ENCODE measurements around the gene FAM228B. TPM values are rescaled to one million over a fixed set of nuclear protein-coding genes. Genes with fewer than 3 reads are reported as not detected.
A peak's percentile ranks its signal among the peaks of the same experiment; 100 is the strongest.

The FAM228B gene
- total RNA-seq, 1 experiment from 2014 or later: 16.8 TPM

DNA sequence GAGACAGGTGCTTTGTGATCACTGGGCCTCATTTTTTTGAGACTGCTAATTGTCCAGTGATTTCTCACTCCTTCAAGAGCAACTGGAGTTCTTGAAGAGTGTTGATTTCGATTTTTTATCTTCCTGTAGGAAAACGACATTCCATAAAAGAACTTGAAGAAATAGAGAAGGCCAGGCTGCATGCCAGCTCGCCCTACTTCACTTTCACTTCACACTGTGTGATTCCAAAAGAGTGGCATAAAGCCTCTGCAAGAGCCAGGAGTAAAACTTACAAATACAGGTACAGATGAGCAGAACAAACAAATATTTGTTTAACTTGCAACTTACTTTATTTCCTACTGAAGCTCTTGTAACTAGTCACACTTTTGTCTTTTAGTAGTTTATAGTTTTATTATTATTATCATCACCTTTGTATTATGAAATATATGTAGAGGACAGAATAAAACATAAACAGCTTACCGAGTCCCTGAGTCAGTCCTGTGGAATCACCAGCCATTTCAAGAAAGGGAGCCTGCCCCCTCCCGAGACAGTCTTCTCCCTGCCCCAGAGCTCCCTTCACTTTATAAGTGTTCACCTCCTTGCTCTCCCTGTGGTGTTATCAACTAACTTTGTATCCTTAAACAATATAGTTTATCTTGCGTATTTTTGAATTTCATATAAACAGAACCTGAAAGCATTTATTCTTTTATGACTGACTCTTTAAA is 60.2 kb downstream of the FAM228B start:
- no peaks in the 10 kb centered on the region for H4K20me1 ChIP-seq (ENCODE audit: insufficient read depth)
- intact Hi-C loops (cut with micrococcal nuclease; ENCODE audit: unreplicated experiment): no loop called here
- H2AFZ ChIP-seq: peak overlapping the region; percentile 61

GRCh38 chr2:24189551-24189950 is 66.3 kb downstream of the FAM228B start:
- BruUV-seq (replicated peaks): no TSS peak
- no peak for TF ChIP-seq EZH2 (IDR thresholded peaks at IDR 0.05; ENCODE audit: low read depth)
- TF ChIP-seq CTCF (conservative IDR thresholded peaks at IDR 0.05): no peak

More for the DNA sequence above, 60.2 kb downstream of the FAM228B start:
- no peak overlapping the region for H3K4me3 ChIP-seq
- H3K79me2 ChIP-seq (ENCODE audit: low read depth): no peaks in the 10 kb centered on the region
- H3K27ac ChIP-seq: no peak overlapping the region
- H3K9me3 ChIP-seq (ENCODE audit: insufficient read depth, low read depth): no peaks in the 10 kb centered on the region
- no peak for TF ChIP-seq EZH2 (IDR thresholded peaks at IDR 0.05; ENCODE audit: low read depth)
- H3K36me3 ChIP-seq (ENCODE audit: low read depth): no peaks in the 10 kb centered on the region
- ChIA-PET CTCF (no interaction called here), POLR2A (ENCODE audit: unreplicated experiment) (interaction anchor here (0.5 kb wide), 1 partner anchor 75 kb away, joined by 3 read pairs; no protein-coding TSS in a partner anchor)
- no peaks in the 10 kb centered on the region for H3F3A ChIP-seq (ENCODE audit: insufficient read depth, low read depth)
- no TSS peak for BruUV-seq (replicated peaks)
- H3K4me1 ChIP-seq (replicated peaks; ENCODE audit: insufficient read depth): no peaks in the 10 kb centered on the region
- H3K27me3 ChIP-seq (ENCODE audit: insufficient read depth, low read depth): no peaks in the 10 kb centered on the region
- peak overlapping the region; percentile 11; the same call in 1 of the 2 replicates for H3K4me2 ChIP-seq
- no peaks in the 10 kb centered on the region for H3K9me2 ChIP-seq (ENCODE audit: insufficient read depth)
- no peak for DNase-seq

DNA sequence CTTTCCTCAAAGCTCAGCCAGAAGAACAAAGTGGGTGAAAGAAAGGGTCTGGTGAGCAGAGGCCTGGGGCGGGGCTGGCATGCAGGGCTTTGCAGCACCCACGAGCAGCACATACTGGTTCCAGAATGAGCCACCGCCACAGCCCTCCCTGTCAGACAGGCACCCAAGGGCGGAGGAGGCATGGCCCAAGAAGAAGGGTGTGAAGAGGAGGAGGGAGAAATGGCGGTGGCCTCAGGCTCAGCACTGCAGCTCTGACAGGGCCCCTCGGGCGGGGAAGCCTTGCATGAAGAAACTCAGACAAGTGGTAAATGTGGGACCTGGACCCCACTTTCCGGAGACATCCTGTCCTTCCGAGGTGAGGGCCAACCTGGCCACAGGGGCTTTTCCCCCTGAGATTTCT is 67.2 kb downstream of the FAM228B start:
- Histone ChIP-seq H3K27ac (no peak overlapping the region), H3K4me2 (no peak overlapping the region), H4K20me1 (ENCODE audit: insufficient read depth) (no peaks in the 10 kb centered on the region), H3K4me3 (no peak overlapping the region), H3K27me3 (ENCODE audit: insufficient read depth, low read depth) (no peaks in the 10 kb centered on the region), H2AFZ (no peak overlapping the region), H3K36me3 (ENCODE audit: low read depth) (no peaks in the 10 kb centered on the region), H3K79me2 (ENCODE audit: low read depth) (no peaks in the 10 kb centered on the region), H3K4me1 (replicated peaks; ENCODE audit: insufficient read depth) (no peaks in the 10 kb centered on the region), H3K9me3 (ENCODE audit: insufficient read depth, low read depth) (no peaks in the 10 kb centered on the region), H3F3A (ENCODE audit: insufficient read depth, low read depth) (no peaks in the 10 kb centered on the region), H3K9me2 (ENCODE audit: insufficient read depth) (no peaks in the 10 kb centered on the region)
- ChIA-PET POLR2A (ENCODE audit: unreplicated experiment) (no interaction called here), CTCF (no interaction called here)
- BruUV-seq (replicated peaks): no TSS peak
- DNase-seq: no peak
- TF ChIP-seq CTCF (conservative IDR thresholded peaks at IDR 0.05): no peak
- TF ChIP-seq EZH2 (IDR thresholded peaks at IDR 0.05; ENCODE audit: low read depth): no peak
- intact Hi-C loops (cut with micrococcal nuclease; ENCODE audit: unreplicated experiment): no loop called here

More at GRCh38 chr2:24189551-24189950, 66.3 kb downstream of the FAM228B start:
- Histone ChIP-seq H3K4me1 (replicated peaks; ENCODE audit: insufficient read depth) (no peaks in the 10 kb centered on the region), H3K4me2 (no peak overlapping the region), H3K9me2 (ENCODE audit: insufficient read depth) (no peaks in the 10 kb centered on the region), H4K20me1 (ENCODE audit: insufficient read depth) (no peaks in the 10 kb centered on the region), H3K36me3 (ENCODE audit: low read depth) (no peaks in the 10 kb centered on the region), H3K9me3 (ENCODE audit: insufficient read depth, low read depth) (no peaks in the 10 kb centered on the region), H2AFZ (no peak overlapping the region), H3K27ac (no peak overlapping the region), H3K4me3 (no peak overlapping the region), H3K79me2 (ENCODE audit: low read depth) (no peaks in the 10 kb centered on the region), H3K27me3 (ENCODE audit: insufficient read depth, low read depth) (no peaks in the 10 kb centered on the region), H3F3A (ENCODE audit: insufficient read depth, low read depth) (no peaks in the 10 kb centered on the region)
- ChIA-PET CTCF (no interaction called here), POLR2A (ENCODE audit: unreplicated experiment) (no interaction called here)
- DNase-seq: no peak
- intact Hi-C loops (cut with micrococcal nuclease; ENCODE audit: unreplicated experiment): no loop called here

DNA sequence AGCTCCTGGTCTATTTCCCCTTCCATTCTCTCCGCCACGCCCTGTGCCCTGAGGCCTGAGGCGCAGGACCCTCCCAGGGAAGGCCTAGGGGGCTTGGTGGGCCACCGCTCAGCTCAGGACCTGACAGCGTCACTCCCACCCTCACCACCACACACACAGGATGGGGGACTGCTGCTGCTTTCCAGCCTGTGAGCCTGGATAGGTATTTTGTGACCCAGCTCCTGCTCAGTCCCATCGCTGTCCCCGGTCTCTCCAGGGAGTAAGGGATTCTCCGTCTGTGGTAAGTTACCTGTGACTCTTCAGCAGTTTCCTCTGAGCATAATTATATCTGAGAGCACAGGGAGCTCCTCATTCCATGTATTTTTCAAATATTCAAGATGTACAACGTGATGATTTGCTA is 67.9 kb downstream of the FAM228B start:
- ChIA-PET CTCF (no interaction called here), POLR2A (ENCODE audit: unreplicated experiment) (no interaction called here)
- TF ChIP-seq EZH2 (IDR thresholded peaks at IDR 0.05; ENCODE audit: low read depth) (no peak), CTCF (conservative IDR thresholded peaks at IDR 0.05) (no peak)
- Histone ChIP-seq H3K27ac (no peak overlapping the region), H3F3A (ENCODE audit: insufficient read depth, low read depth) (no peaks in the 10 kb centered on the region), H3K9me2 (ENCODE audit: insufficient read depth) (no peaks in the 10 kb centered on the region), H3K27me3 (ENCODE audit: insufficient read depth, low read depth) (no peaks in the 10 kb centered on the region), H3K4me3 (no peak overlapping the region), H3K4me1 (replicated peaks; ENCODE audit: insufficient read depth) (no peaks in the 10 kb centered on the region), H3K4me2 (no peak overlapping the region), H3K36me3 (ENCODE audit: low read depth) (no peaks in the 10 kb centered on the region), H4K20me1 (ENCODE audit: insufficient read depth) (no peaks in the 10 kb centered on the region), H3K79me2 (ENCODE audit: low read depth) (no peaks in the 10 kb centered on the region), H2AFZ (no peak overlapping the region), H3K9me3 (ENCODE audit: insufficient read depth, low read depth) (no peaks in the 10 kb centered on the region)
- DNase-seq: no peak
- intact Hi-C loops (cut with micrococcal nuclease; ENCODE audit: unreplicated experiment): no loop called here
- no TSS peak for BruUV-seq (replicated peaks)

Data from PC-9 (cell line).